RWPE2 (cell line): ENCODE data around the gene ADCYAP1R1.

Source experiments
- ATAC-seq: fragments of 200-7000 bp; cut with Tn5 transposase; 3 replicates; pipeline ENCODE4 v1.9.1; 2021; ENCODE audit warnings: low read depth
- DNase-seq: peaks from one replicate; pipeline ENCODE4 v3.0.0-alpha.2; 2020; ENCODE audit warnings: low spot score
- H3K27ac ChIP-seq: fragments of 450-650 bp; 2 replicates; pipeline ENCODE4 v1.5.1; 2017; ENCODE audit warnings: mild to moderate bottlenecking; ENCODE audit not compliant: poor library complexity, severe bottlenecking
- H3K27me3 ChIP-seq: fragments of 250-450 bp; sonication (Bioruptor Pico); 2 replicates; pipeline ENCODE4 v1.5.1; 2021; ENCODE audit warnings: mild to moderate bottlenecking, moderate library complexity; ENCODE audit not compliant: insufficient read depth, poor library complexity, severe bottlenecking
- H3K36me3 ChIP-seq: fragments of 250-450 bp; sonication (Bioruptor Pico); 2 replicates; pipeline ENCODE4 v1.5.1; 2020; ENCODE audit warnings: low read depth, mild to moderate bottlenecking, moderate library complexity
- H3K4me1 ChIP-seq: fragments of 250-450 bp; sonication (Bioruptor Pico); 2 replicates; pipeline ENCODE4 v1.5.1; 2021; ENCODE audit warnings: mild to moderate bottlenecking, moderate library complexity; ENCODE audit not compliant: insufficient read depth, poor library complexity, severe bottlenecking
- H3K4me3 ChIP-seq: fragments of 250-450 bp; sonication (Bioruptor Pico); 2 replicates; pipeline ENCODE4 v1.5.1; 2021; ENCODE audit warnings: mild to moderate bottlenecking, moderate library complexity; ENCODE audit not compliant: severe bottlenecking
- H3K9me3 ChIP-seq: fragments of 250-450 bp; sonication (Bioruptor Pico); 2 replicates; pipeline ENCODE4 v1.5.1; 2021; ENCODE audit warnings: mild to moderate bottlenecking, moderate library complexity; ENCODE audit not compliant: severe bottlenecking
- TF ChIP-seq, protein P1 (sequence below): fragments of 450-650 bp; IDR thresholded peaks from one replicate; pipeline ENCODE4 v1.5.1; 2017; ENCODE audit warnings: mild to moderate bottlenecking, moderate library complexity; ENCODE audit not compliant: poor library complexity, severe bottlenecking

ADCYAP1R1 gene

DNA sequence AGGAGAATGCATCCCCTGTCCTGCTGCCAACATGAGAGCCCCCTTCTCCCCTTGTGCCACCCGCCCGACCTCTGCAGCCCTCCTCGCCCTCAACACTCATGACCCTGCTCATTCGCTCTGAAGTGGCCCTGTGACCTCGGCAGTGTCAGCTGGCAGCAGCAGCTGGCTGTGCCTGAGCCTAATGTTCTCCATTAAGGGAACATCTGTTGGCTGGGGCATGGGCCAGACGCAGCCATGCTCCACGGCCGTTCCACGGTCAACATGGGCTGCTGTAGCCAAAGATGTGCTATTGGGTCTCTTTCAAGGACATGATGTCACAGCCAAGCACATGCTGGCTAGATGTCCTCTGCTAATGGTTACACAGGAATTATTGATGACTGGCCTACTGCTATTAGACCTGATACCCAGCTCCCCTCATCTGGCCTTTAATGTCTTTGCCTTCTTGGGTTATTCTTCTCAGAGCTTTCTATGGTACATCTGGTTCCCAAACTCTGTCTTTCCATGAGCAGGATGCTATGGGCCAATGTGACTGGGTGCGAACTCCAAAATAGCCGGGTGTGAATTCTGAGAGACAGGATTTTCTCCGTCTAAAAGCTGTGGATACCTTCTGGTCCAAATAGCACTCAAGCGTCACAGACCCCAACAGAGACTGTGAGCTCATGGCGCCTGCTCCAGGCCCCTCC is 22.4 kb downstream of the ADCYAP1R1 start:
- TF ChIP-seq, protein P1, sequence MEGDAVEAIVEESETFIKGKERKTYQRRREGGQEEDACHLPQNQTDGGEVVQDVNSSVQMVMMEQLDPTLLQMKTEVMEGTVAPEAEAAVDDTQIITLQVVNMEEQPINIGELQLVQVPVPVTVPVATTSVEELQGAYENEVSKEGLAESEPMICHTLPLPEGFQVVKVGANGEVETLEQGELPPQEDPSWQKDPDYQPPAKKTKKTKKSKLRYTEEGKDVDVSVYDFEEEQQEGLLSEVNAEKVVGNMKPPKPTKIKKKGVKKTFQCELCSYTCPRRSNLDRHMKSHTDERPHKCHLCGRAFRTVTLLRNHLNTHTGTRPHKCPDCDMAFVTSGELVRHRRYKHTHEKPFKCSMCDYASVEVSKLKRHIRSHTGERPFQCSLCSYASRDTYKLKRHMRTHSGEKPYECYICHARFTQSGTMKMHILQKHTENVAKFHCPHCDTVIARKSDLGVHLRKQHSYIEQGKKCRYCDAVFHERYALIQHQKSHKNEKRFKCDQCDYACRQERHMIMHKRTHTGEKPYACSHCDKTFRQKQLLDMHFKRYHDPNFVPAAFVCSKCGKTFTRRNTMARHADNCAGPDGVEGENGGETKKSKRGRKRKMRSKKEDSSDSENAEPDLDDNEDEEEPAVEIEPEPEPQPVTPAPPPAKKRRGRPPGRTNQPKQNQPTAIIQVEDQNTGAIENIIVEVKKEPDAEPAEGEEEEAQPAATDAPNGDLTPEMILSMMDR, result no peak
- no peaks in the 10 kb centered on the region for H3K36me3 ChIP-seq
- DNase-seq (peak; percentile 33), ATAC-seq (no peak)
- H3K9me3 ChIP-seq, result no peaks in the 10 kb centered on the region
- H3K27ac ChIP-seq, result no peak overlapping the region
- no peak overlapping the region for H3K4me3 ChIP-seq
- H3K27me3 ChIP-seq, result no peaks in the 10 kb centered on the region
- H3K4me1 ChIP-seq, result no peaks in the 10 kb centered on the region

- TF ChIP-seq, protein P1, result no peak
- Histone ChIP-seq H3K9me3 (no peaks in the 10 kb centered on the region), H3K4me1 (no peaks in the 10 kb centered on the region), H3K36me3 (no peaks in the 10 kb centered on the region), H3K4me3 (no peak overlapping the region), H3K27ac (no peak overlapping the region), H3K27me3 (no peaks in the 10 kb centered on the region)
- ATAC-seq (no peak), DNase-seq (peak; percentile 31)
Observed at GRCh38 chr7:31075086-31075405, 22.9 kb downstream of the ADCYAP1R1 start.

- Histone ChIP-seq H3K9me3 (no peaks in the 10 kb centered on the region), H3K4me1 (no peaks in the 10 kb centered on the region), H3K27me3 (no peaks in the 10 kb centered on the region), H3K27ac (no peak overlapping the region), H3K4me3 (no peak overlapping the region), H3K36me3 (no peaks in the 10 kb centered on the region)
- ATAC-seq (no peak), DNase-seq (peak; percentile 14)
- TF ChIP-seq, protein P1, result no peak
Observed at GRCh38 chr7:31076051-31076450, 23.9 kb downstream of the ADCYAP1R1 start.

GRCh38 chr7:31076641-31077310 is 24.7 kb downstream of the ADCYAP1R1 start:
- Histone ChIP-seq H3K4me3 (no peak overlapping the region), H3K4me1 (no peaks in the 10 kb centered on the region), H3K27me3 (no peaks in the 10 kb centered on the region), H3K36me3 (no peaks in the 10 kb centered on the region), H3K27ac (no peak overlapping the region), H3K9me3 (no peaks in the 10 kb centered on the region)
- TF ChIP-seq, protein P1, result no peak
- peak; percentile 42 for DNase-seq
- ATAC-seq, result no peak
